HuH-7 (cell line): ENCODE measurements around the gene AKR1B15.
"Not testable (repeated sequence)": the region's sequence is repeated elsewhere in the genome, so short reads cannot be mapped to it uniquely, and the experiment has no call there.

ENCODE experiments used
- DNase-seq: peaks from one replicate; pipeline ENCODE4 v3.0.0; 2011; ENCODE audit warnings: low spot score

Gene AKR1B15

GRCh38 chr7:134548877-134549276 lies at the start of gene AKR1B15:
Gene AKR1B15, plus strand, starts transcription at chr7:134549110. Its CDS starts 15,510 bp downstream, at chr7:134564620.
- DNase-seq, result no peak

DNA sequence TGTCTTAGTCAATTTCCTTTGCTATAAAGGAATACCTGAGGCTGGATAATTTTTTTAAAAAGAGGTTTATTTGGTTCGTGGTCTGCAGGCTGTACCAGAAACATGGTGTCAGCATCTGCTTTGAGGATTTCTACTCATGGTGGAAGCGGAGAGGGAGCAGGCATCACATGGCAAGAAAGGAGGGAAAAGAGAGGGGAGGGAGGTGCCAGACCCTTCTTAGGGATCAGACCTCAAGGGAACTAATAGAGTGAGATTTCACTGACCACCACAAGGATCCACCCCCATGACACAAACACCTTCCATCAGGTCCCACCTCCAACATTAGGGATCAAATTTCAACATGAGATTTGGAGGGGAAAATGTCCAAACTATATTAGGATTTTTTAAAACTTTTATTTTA lies 48.5 kb upstream of the AKR1B15 start:
- no peak for DNase-seq

- DNase-seq, result no peak
Measured at GRCh38 chr7:134500982-134501381, 47.9 kb upstream of the AKR1B15 start.

GRCh38 chr7:134502463-134503371 lies 46.2 kb upstream of the AKR1B15 start:
- no peak for DNase-seq

- no peak for DNase-seq
Measured at GRCh38 chr7:134504660-134505164, 44.2 kb upstream of the AKR1B15 start.

- DNase-seq, result no peak
Measured at GRCh38 chr7:134505856-134506255, 43.1 kb upstream of the AKR1B15 start.

DNA sequence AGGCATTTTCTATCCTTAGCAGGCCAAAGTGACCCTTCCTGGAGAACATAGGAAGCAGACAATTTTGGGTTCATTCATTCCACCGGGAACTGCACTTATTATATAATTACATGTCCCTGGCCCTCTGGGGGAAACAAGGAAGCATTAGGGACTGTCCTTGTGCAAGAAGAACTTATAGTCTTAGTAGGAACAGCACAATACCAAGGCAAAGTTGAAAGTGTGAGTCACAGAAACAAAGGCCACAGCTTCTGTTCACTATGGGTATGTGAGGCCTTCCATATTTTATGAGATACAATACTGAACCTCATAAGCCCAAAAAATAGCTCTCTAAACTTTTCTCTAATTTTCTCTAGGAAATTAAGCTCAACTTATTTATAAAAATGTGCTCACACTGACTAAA lies 39.9 kb upstream of the AKR1B15 start:
- DNase-seq, result no peak

- DNase-seq, result no peak
Measured at GRCh38 chr7:134510646-134511045, 38.3 kb upstream of the AKR1B15 start.

DNA sequence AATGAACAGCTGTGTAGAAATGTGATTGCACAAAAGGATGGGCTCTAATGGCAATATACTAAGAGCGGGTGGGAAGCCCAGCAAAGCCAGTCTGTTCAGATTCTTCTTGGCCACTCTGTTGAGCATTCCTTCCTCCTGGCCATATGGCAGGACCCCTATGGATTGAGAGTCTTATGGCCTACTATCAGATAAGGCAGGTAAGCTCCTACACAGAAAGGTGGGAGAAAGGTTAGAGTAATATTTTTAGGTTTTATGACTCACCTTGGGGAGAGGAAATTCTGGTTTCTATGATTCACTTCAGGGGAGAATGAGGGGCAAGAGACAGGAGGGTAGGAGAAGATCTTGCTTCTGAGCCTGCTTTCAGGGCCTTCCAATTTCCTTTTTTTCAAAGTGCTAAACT lies 36.6 kb upstream of the AKR1B15 start:
- no peak for DNase-seq

GRCh38 chr7:134513169-134513752 lies 35.6 kb upstream of the AKR1B15 start:
- DNase-seq, result peak; percentile 33

- no peak for DNase-seq
Measured at GRCh38 chr7:134514106-134514505, 34.8 kb upstream of the AKR1B15 start.

- DNase-seq, result peak; percentile 50
Measured at GRCh38 chr7:134514663-134515062, 34.2 kb upstream of the AKR1B15 start.

- DNase-seq, result no peak
Measured at GRCh38 chr7:134515569-134516468, 33.1 kb upstream of the AKR1B15 start.

GRCh38 chr7:134520130-134520529 lies 28.8 kb upstream of the AKR1B15 start:
- DNase-seq, result no peak

DNA sequence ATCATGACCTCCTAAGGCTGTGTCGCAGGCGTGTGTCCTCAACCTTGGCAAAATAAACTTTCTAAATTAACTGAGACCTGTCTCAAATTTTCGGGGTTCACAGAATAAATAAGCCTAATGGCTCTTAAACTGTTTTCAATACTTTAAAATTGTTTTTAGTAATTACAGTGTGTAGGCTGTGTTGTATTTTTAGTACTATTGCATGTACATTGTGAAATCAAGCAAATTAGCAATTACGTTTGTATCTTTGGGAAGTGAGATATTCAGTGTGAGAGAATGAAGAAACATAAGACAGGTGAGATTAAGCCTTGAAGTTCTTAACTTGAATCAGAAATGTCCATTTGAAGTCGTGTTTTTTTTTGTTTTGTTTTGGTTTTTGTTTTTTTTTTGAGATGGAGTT lies 26.3 kb upstream of the AKR1B15 start:
- DNase-seq, result no peak

DNA sequence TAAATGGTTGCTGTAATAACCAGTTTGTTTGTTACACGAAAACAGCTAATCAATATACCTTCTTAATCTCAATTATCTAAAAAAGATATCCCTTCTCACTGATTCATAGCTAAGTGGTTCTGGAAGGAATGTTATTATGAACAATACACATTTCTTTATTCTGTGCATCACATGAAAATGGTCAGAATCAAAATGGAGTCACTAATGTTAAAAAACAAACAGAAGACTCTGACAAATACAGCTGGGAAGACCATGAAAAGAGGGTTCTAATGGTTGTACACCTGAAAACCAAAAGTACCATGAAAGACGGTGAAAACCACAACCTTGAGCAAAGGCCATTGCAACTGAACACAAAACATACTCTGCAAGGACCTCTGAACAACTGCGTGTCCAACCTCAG lies 23.5 kb upstream of the AKR1B15 start:
- DNase-seq, result not testable (repeated sequence)

DNA sequence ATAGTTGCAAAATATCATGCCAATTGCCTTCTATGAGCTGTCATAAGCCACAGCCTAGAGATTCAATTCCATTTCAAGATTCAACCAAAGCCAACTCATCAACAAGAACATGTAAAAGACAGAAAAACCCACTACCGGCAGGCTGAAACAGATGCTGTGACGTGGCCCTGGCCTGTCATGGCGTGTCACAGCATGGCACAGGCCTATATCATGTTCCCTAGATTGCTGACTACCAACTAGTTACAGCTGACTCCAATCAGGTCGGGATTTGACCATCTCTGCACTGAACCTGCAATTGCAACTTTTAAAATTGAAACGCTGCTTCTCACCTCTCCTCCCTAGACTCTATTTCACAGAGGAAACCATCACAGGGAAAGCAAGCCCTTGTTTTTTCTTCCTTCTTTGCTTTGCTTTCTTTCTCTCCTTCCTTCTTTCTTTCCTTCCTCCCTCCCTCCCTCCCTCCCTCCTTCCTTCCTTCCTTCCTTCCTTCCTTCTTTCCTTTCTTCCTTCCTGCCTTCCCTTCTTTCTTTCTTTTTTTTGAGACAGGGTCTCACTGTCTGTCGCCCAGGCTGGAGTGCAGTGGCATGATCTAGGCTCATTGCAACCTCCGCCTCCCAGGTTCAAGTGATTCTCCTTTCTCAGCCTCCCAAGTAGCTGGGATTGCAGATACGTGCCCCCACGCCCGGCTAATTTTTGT lies 22.2 kb upstream of the AKR1B15 start:
- DNase-seq, result not testable (repeated sequence)

GRCh38 chr7:134527979-134528371 lies 20.9 kb upstream of the AKR1B15 start:
- DNase-seq, result no peak

DNA sequence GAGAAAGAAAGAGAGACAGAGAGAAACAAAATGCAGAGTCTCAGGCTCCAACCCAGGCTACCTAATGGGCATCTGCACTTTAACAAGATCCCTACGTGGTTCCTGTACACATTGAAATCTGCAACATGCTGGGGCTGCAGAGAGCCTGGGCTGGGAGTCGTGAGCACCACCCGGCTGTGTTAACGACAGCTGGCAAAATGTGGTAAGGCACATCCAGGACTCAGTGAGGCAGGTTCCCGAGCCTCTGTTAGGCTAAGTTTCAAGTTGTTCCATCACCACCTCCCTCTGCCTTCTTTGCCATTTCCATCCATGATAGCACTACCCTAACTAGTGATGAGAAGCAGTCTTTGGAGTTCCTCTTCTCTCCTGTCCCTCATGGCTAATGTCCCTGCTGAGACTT lies 20.2 kb upstream of the AKR1B15 start:
- DNase-seq, result no peak

GRCh38 chr7:134530460-134530859 lies 18.4 kb upstream of the AKR1B15 start:
- no peak for DNase-seq

- no peak for DNase-seq
Measured at GRCh38 chr7:134532180-134532953, 16.5 kb upstream of the AKR1B15 start.
